Astrocyte (in vitro differentiated cells and primary cell): Measurements from ENCODE around the gene NLRP4. TPM values are rescaled to one million over a fixed set of nuclear protein-coding genes. Genes with fewer than 3 reads are reported as not detected.

Source experiments
- DNase-seq: peaks from one replicate; pipeline ENCODE4 v3.0.0-alpha.2; 2010; ENCODE audit warnings: low read depth
- FAIRE-seq: peaks from 2 replicates; lab custom pipeline; 2011; peaks lifted over from hg19 to GRCh38; lab: Jason Lieb, UNC
- H2AFZ ChIP-seq: 2 replicates; pipeline ENCODE4 v1.6.0; 2012; ENCODE audit warnings: low read depth, low read length, inconsistent platforms
- H3K27ac ChIP-seq: 2 replicates; pipeline ENCODE4 v1.5.1; 2011; ENCODE audit warnings: low read depth, low read length, inconsistent platforms
- H3K27me3 ChIP-seq: 2 replicates; pipeline ENCODE4 v1.6.0; 2011; ENCODE audit warnings: low read length, inconsistent platforms; ENCODE audit not compliant: insufficient read depth
- H3K36me3 ChIP-seq: 2 replicates; pipeline ENCODE4 v1.5.1; 2011; ENCODE audit warnings: low read length, inconsistent platforms; ENCODE audit not compliant: insufficient read depth
- H3K4me1 ChIP-seq: 2 replicates; pipeline ENCODE4 v1.5.1; 2011; ENCODE audit warnings: low read length, inconsistent platforms; ENCODE audit not compliant: insufficient read depth
- H3K4me2 ChIP-seq: 2 replicates; pipeline ENCODE4 v1.6.0; 2012; ENCODE audit warnings: low read length, inconsistent platforms
- H3K4me3 ChIP-seq: 2 replicates; pipeline ENCODE4 v1.5.1; 2011; ENCODE audit warnings: low read depth, mild to moderate bottlenecking, low read length, inconsistent platforms; ENCODE audit not compliant: insufficient read depth
- H3K79me2 ChIP-seq: 2 replicates; pipeline ENCODE4 v1.6.0; 2012; ENCODE audit warnings: mild to moderate bottlenecking, low read length, inconsistent platforms; ENCODE audit not compliant: insufficient read depth
- H3K9ac ChIP-seq: 2 replicates; pipeline ENCODE4 v1.6.0; 2012; ENCODE audit warnings: mild to moderate bottlenecking, low read length, inconsistent platforms
- H3K9me3 ChIP-seq: 2 replicates; pipeline ENCODE4 v1.5.1; 2012; ENCODE audit warnings: low read depth, mild to moderate bottlenecking, low read length, inconsistent platforms; ENCODE audit not compliant: insufficient read depth
- H4K20me1 ChIP-seq: 2 replicates; pipeline ENCODE4 v1.6.0; 2012; ENCODE audit warnings: low read length, inconsistent platforms; ENCODE audit not compliant: insufficient read depth
- H3K27ac Mint-ChIP-seq: one replicate; pipeline ENCODE4 v1.8.0; 2021; ENCODE audit warnings: mild to moderate bottlenecking, mixed read lengths; ENCODE audit not compliant: unreplicated experiment
- H3K27me3 Mint-ChIP-seq: one replicate; pipeline ENCODE4 v1.8.0; 2021; ENCODE audit warnings: low read depth, mixed read lengths; ENCODE audit not compliant: unreplicated experiment
- H3K36me3 Mint-ChIP-seq: one replicate; pipeline ENCODE4 v1.8.0; 2021; ENCODE audit warnings: low read depth, mixed read lengths; ENCODE audit not compliant: unreplicated experiment
- H3K4me1 Mint-ChIP-seq: one replicate; pipeline ENCODE4 v1.8.0; 2021; ENCODE audit warnings: low read depth, mixed read lengths; ENCODE audit not compliant: unreplicated experiment
- H3K4me3 Mint-ChIP-seq: one replicate; pipeline ENCODE4 v1.8.0; 2021; ENCODE audit warnings: mild to moderate bottlenecking, moderate library complexity, mixed read lengths; ENCODE audit not compliant: unreplicated experiment
- H3K9me3 Mint-ChIP-seq: one replicate; pipeline ENCODE4 v1.8.0; 2021; ENCODE audit warnings: mild to moderate bottlenecking, mixed read lengths; ENCODE audit not compliant: unreplicated experiment
- EZH2 ChIP-seq: IDR thresholded peaks from 2 replicates; pipeline ENCODE4 v1.6.1; 2012; ENCODE audit warnings: mild to moderate bottlenecking, low read length, inconsistent platforms; ENCODE audit not compliant: insufficient read depth
- total RNA-seq: library from RNA; stranded (reverse); gene quantifications from 2 replicates; pipeline ENCODE4 v1.2.1, GENCODE V29; 2021
- TF ChIP-seq, protein P1 (sequence below): IDR thresholded peaks from 2 replicates; pipeline ENCODE4 v1.5.1; 2011; ENCODE audit warnings: low read depth, mild to moderate bottlenecking, inconsistent platforms, low read length, moderate library complexity; ENCODE audit not compliant: insufficient read depth

Gene NLRP4
- total RNA-seq, 1 donor from 2014 or later = not detected

DNA sequence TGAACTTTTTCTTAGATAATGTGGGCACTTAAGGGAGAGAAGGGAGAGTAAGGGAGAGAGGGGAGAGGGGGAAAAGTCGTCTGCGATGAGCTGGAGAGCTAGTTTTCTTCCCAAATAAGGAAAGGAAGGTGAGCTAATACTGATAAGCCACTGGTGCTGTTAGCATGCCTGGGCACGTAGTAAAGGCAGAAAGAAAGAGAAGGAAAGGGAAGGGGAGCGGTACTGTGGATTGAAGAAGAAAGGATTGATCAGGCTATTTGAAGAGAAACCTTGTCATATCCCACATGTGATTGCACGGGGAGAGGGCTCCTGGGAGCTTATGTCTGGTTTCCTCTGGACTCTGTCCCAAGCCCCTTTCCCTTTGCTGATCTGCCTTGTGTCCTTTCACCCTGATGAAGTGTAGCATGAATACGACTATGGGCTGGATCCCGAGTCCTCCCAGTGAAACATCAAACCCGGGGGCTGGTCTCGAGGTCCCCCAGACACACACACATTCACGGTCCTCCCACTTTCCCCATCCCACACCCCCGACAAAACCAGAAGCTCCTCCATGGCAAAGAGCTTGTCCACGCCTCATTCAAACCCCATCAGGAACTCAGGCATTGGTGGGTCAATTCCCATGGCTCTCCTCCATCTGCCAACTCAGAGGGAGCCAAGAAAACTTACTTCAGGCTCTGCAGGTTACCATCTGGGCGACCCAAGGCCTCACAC lies 65.2 kb downstream of the NLRP4 start:
- Histone ChIP-seq H3K79me2 (no peaks in the 10 kb centered on the region), H3K9ac (no peak overlapping the region), H3K9me3 (peaks cover 2% of the 10 kb centered on the region), H3K36me3 (no peaks in the 10 kb centered on the region), H3K27me3 (no peaks in the 10 kb centered on the region), H3K4me2 (no peak overlapping the region), H3K27ac (no peak overlapping the region), H3K4me3 (no peak overlapping the region), H4K20me1 (no peaks in the 10 kb centered on the region), H2AFZ (no peak overlapping the region), H3K4me1 (no peaks in the 10 kb centered on the region)
- DNase-seq (no peak), FAIRE-seq (no peak)
- Mint-ChIP-seq H3K4me1 (no peaks in the 10 kb centered on the region), H3K27ac (no peak overlapping the region), H3K9me3 (peaks cover 29% of the 10 kb centered on the region), H3K36me3 (no peaks in the 10 kb centered on the region), H3K4me3 (no peak overlapping the region), H3K27me3 (no peaks in the 10 kb centered on the region)
- TF ChIP-seq, protein P1, sequence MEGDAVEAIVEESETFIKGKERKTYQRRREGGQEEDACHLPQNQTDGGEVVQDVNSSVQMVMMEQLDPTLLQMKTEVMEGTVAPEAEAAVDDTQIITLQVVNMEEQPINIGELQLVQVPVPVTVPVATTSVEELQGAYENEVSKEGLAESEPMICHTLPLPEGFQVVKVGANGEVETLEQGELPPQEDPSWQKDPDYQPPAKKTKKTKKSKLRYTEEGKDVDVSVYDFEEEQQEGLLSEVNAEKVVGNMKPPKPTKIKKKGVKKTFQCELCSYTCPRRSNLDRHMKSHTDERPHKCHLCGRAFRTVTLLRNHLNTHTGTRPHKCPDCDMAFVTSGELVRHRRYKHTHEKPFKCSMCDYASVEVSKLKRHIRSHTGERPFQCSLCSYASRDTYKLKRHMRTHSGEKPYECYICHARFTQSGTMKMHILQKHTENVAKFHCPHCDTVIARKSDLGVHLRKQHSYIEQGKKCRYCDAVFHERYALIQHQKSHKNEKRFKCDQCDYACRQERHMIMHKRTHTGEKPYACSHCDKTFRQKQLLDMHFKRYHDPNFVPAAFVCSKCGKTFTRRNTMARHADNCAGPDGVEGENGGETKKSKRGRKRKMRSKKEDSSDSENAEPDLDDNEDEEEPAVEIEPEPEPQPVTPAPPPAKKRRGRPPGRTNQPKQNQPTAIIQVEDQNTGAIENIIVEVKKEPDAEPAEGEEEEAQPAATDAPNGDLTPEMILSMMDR = no peak
- no peak for TF ChIP-seq EZH2

GRCh38 chr19:55902080-55902751 lies 65.9 kb downstream of the NLRP4 start:
- no peak overlapping the region for H2AFZ ChIP-seq
- no peak overlapping the region for H3K9ac ChIP-seq
- H3K9me3 ChIP-seq = peaks cover 4% of the 10 kb centered on the region
- FAIRE-seq = no peak
- no peaks in the 10 kb centered on the region for H3K4me1 Mint-ChIP-seq
- no peaks in the 10 kb centered on the region for H3K36me3 Mint-ChIP-seq
- H3K4me2 ChIP-seq = no peak overlapping the region
- H3K4me3 Mint-ChIP-seq = no peak overlapping the region
- TF ChIP-seq, protein P1 = no peak
- no peaks in the 10 kb centered on the region for H3K79me2 ChIP-seq
- no peak overlapping the region for H3K27ac Mint-ChIP-seq
- no peaks in the 10 kb centered on the region for H3K27me3 Mint-ChIP-seq
- peaks cover 27% of the 10 kb centered on the region for H3K9me3 Mint-ChIP-seq
- no peak for DNase-seq
- H3K27me3 ChIP-seq = no peaks in the 10 kb centered on the region
- H4K20me1 ChIP-seq = no peaks in the 10 kb centered on the region
- H3K36me3 ChIP-seq = no peaks in the 10 kb centered on the region
- no peaks in the 10 kb centered on the region for H3K4me1 ChIP-seq
- H3K27ac ChIP-seq = no peak overlapping the region
- no peak overlapping the region for H3K4me3 ChIP-seq

- H3K9ac ChIP-seq = no peak overlapping the region
- no peaks in the 10 kb centered on the region for H3K36me3 Mint-ChIP-seq
- FAIRE-seq = no peak
Measured at GRCh38 chr19:55907286-55907685, 70.9 kb downstream of the NLRP4 start.

More at GRCh38 chr19:55907286-55907685, 70.9 kb downstream of the NLRP4 start:
- Histone ChIP-seq H3K27me3 (no peaks in the 10 kb centered on the region), H3K36me3 (no peaks in the 10 kb centered on the region), H3K4me3 (no peak overlapping the region), H3K9me3 (peaks cover 9% of the 10 kb centered on the region), H3K4me2 (no peak overlapping the region), H3K4me1 (no peaks in the 10 kb centered on the region), H3K79me2 (no peaks in the 10 kb centered on the region), H4K20me1 (no peaks in the 10 kb centered on the region), H2AFZ (no peak overlapping the region), H3K27ac (no peak overlapping the region)
- no peak overlapping the region for H3K27ac Mint-ChIP-seq
- TF ChIP-seq EZH2 = no peak
- TF ChIP-seq, protein P1 = no peak
- no peaks in the 10 kb centered on the region for H3K27me3 Mint-ChIP-seq
- no peaks in the 10 kb centered on the region for H3K4me1 Mint-ChIP-seq
- DNase-seq = no peak
- H3K4me3 Mint-ChIP-seq = no peak overlapping the region
- peaks cover 23% of the 10 kb centered on the region for H3K9me3 Mint-ChIP-seq
